HG03064 (cell line): ENCODE results near the gene PHC1.
"Not testable (repeated sequence)": the region's sequence is repeated elsewhere in the genome, so short reads cannot be mapped to it uniquely, and the experiment has no call there.

Experiments used
- ATAC-seq: cut with Tn5 transposase; IDR thresholded peaks from one replicate; pipeline ENCODE4 v1.9.1; 2021; ENCODE audit warnings: low read depth; ENCODE audit not compliant: unreplicated experiment

Gene PHC1

DNA sequence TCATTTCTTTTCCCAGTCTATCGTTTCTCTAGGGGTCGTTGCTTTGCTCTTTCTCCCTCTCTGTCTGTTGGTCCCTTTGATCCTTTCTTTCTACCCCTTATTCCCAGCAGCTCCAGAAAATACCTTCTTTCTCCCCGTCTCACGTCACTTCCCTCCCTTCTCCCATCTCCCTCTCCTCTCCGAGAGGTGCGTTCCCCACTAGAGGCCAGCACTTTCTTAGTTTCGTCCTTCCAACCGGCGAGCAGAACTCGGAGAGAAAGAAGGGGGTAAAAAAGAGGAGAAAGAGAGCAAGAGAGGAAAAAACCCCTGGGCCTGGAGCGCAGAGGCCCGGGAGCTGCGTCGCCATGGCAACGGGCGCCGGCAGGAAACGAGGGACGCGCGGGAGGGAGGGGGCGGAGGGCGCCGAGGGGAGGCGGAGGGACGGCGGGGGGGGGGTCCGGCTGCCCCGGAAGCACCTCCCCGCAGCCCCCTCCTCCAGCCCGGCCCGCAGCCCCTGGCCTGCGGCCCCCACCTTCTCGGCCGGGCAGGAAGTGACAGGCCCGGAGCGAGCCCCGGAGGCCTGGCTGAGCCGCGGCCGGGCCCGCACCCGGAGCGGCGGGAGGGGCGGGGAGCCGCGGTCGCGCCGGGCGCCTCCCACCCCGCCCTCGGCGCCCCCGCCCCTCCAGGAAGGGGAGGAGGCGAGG lies at the start of gene PHC1:
TSS of gene PHC1 (plus strand) at position 477 of the 683 bp plus-strand sequence. CDS start 3,169 bp downstream, outside the sequence.
- peak; percentile 55 for ATAC-seq

DNA sequence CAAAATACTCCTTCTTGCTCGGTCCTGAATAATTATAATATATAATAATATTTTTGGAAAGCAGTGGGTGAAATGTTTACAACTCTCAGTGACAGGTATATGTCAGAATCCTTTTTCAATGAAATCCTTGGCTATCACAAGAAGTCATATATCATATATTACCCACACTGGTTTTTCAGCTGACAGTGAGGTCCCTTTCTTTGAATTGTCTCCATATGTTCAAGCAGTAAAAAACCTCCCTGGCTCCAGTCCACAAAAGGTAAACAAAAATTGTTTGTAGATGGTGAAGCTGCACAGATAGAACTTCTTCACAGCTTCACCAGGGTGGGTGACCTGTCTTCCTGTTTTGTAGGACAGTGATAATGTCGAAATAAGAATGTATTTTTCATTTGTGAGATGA lies 47.9 kb upstream of the PHC1 start:
- no peak for ATAC-seq

DNA sequence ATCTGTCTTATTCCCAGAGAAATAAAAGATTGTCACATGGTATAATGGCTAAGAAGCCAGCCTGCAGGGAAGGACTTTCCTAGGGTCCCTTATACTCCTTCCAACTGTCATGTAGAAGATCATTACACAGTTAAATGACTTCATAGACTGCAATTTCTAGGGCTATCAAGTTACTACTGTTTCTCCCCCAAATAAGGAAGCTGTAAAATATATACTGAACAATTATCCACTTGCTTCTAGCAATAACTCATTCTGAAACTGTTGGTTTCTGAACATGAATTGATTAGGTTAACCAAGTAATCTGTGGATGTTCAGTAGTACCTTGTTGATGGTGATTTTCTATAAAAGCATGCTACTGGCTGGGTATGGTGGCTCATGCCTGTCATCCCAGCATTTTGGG lies 47.3 kb upstream of the PHC1 start:
- no peak for ATAC-seq

DNA sequence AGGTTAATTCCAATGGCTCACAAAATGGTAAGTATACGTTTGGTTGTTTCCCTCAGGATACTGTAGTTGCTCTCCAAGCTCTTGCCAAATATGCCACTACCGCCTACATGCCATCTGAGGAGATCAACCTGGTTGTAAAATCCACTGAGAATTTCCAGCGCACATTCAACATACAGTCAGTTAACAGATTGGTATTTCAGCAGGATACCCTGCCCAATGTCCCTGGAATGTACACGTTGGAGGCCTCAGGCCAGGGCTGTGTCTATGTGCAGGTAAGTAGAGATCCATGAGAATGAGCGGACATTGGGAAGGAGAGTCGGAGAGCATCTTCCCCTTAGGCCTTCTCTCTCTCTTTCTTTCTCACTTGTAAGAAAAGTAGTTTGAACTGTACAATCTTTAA lies 46.5 kb upstream of the PHC1 start:
- no peak for ATAC-seq

DNA sequence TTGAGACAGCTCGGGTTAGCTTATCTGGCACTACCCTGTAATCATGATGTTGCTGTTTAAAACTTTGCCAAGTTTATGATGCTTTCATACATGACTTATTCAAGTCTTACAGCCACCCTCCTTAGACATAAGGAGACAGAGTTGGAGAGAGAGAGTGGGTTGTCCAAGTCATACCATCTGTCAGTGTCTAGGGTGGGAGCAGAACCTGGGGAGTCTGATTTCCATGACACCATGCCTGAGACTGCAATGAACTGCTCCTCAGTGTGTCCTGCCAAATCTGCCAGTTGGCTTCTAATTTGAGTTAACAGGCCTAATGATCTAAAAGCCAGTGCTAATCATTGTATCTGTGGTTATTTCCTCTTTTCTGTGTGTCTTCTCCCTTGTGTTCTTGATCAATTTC lies 43.7 kb upstream of the PHC1 start:
- ATAC-seq, result no peak

GRCh38 chr12:8871068-8871467 lies 43.2 kb upstream of the PHC1 start:
- ATAC-seq, result no peak

- no peak for ATAC-seq
Measured at GRCh38 chr12:8876887-8877286, 37.4 kb upstream of the PHC1 start.

GRCh38 chr12:8886502-8887284 lies 27.6 kb upstream of the PHC1 start:
- no peak for ATAC-seq

GRCh38 chr12:8887285-8887715 lies 27.0 kb upstream of the PHC1 start:
- ATAC-seq, result no peak

- no peak for ATAC-seq
Measured at GRCh38 chr12:8890313-8891085, 23.8 kb upstream of the PHC1 start.

GRCh38 chr12:8891976-8892375 lies 22.3 kb upstream of the PHC1 start:
- ATAC-seq, result no peak

DNA sequence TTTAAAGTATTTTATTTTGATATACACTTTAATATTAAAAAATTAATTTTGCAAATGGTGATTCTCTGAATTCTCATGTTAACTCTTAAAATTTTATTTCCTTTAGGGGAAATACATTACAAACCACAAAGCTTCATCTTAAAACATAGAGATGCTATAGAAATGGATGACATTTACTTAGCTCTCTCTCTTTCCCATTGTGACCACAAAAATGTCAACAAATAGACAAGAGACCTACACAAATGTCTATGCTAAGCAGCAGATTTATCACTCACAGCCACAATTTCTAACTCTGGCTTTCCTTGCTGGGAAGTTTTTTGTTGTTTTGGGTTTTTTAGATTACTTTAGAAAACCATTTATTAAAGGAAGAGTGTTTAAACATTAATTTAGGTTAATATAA lies 19.9 kb upstream of the PHC1 start:
- ATAC-seq, result no peak

- no peak for ATAC-seq
Measured at GRCh38 chr12:8894986-8895385, 19.3 kb upstream of the PHC1 start.

DNA sequence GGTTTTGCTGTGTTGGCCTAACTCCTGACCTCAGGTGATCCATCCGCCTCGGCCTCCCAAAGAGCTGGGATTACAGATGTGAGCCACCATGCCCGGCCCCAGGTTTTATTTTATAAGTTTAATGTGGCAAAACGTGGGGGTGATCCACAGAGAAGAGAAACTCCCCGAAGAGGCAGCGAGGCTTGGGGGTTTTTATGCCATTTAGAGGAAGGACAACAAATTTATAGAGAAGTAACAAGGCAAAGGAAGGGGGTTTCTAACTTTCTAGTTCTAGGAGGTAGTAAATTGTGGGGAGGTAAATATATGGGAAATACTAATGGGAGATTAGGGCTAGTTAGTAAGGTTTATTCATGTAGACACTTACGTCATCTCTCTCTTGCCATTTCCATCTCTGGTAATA lies 17.2 kb upstream of the PHC1 start:
- ATAC-seq, result no peak

DNA sequence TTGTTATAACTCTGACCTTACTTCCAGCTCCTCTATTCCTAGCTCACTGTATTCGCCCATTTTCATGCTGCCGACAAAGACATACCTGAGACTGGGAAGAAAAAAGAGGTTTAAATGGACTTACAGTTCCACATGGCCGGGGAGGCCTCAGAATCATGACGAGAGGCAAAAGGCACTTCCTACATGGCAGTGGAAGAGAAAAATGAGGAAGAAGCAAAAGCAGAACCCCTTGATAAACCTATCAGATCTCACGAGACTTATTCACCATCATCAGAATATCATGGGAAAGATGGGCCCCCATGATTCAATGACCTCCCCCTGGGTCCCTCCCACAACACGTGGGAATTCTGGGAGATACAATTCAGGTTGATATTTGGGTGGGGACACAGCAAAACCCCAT lies 14.5 kb upstream of the PHC1 start:
- ATAC-seq, result no peak

GRCh38 chr12:8902703-8903102 lies 11.6 kb upstream of the PHC1 start:
- not testable (repeated sequence) for ATAC-seq

DNA sequence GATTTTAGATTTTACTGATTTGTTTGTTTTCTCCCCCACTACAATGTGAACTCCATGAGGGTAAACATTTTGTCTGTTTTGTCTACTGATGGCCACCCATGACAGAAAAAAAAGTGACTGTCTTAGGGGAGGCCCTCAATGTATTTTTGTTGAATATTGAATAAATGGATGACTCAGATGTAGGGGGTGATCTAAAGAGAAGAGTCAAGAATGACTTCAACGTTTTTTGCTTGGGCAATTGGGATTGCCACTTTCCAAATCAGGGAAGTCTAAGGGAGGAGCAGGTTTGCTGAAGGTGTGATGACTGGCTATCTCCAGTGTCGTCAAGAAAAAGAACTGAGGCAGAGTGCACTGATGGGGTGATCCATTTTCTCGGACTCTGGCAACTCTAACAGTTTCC lies 10.7 kb upstream of the PHC1 start:
- no peak for ATAC-seq

DNA sequence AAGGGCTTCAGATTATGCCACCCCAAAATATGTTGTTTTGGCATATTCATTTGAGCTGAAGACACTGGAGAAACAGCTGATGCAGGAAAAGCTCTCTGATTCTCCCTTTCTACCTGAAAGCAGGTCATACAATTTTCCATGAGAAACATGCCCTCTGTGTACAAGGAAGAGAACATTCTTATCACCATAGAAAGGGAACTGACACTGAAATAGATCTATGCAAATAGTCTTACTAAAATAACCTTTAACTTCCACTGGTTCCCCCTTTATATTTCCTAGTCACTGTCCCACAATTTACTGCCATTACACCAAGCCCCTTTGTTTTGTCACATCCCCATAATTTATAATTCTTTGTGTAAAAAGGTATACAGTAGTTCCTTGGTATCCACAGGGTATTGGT lies 9.6 kb upstream of the PHC1 start:
- ATAC-seq, result no peak

DNA sequence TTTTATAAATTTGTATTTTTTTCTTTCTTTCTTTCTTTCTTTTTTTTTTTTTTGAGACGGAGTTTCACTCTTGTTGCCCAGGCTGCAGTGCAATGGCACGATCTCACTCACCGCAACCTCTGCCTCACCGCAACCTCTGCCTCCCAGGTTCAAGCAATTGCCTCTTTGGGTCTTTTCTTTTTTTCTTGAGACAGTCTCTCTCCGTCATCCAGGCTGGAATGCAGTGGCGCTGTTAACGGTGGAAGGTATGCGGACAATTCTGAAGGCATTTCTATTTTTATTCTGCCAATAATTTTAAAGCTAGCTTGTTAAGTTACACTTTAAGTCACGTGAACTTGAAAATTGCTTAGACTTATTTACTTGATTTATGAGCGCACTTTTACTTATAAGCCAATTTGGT lies 8.8 kb upstream of the PHC1 start:
- ATAC-seq, result no peak

DNA sequence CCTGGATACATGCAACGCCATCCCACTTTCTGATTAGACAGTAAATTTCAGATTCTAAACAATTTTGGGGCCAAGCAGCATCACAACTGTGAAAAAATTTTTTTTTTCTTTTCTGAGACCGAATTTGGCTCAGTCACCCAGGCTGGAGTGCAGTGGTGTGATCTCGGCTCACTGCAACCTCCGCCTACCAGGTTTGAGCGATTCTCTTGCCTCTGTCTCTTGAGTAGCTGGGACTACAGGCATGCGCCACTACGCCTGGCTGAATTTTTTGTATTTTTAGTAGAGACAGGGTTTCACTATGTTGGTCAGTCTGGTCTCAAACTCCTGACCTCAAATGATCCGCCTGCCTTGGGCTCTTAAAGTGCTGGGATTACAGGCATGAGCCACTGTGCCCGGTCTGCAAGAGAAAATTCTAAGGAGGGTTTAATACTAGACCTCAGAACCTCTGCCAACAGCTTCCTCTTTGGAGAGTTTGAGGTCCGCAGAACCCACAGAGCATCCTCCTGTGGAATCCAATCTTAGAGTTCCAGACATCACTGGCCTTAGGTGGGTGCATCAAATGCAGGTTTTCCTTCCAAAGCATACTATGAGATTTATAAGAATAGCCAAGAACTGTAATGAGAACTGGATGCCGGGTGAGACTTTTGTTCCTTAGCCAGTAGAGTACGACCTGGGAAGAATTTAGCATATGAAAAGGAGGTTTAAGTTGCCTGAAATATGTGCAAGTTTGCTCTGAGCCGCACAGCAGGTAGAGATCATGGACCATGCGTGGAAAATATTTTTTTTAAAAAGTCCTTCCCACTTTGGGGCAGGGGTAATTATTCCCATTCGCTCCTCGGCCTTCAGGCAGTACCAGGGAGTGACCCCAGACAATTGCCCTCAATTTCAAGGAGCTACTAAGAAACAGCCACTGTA lies 7.8 kb upstream of the PHC1 start:
- ATAC-seq, result no peak
